IPS-18a (cell line): Measurements from ENCODE around the gene MGLL.
"Not testable (repeated sequence)": the region's sequence is repeated elsewhere in the genome, so short reads cannot be mapped to it uniquely, and the experiment has no call there.

Source experiments
- H3K27ac ChIP-seq: one replicate; pipeline ENCODE4 v1.5.1; 2013; ENCODE audit warnings: low read length
- H3K27me3 ChIP-seq: one replicate; pipeline ENCODE4 v1.6.1; 2013; ENCODE audit warnings: mild to moderate bottlenecking, low read length; ENCODE audit not compliant: control insufficient read depth, insufficient read depth
- H3K36me3 ChIP-seq: one replicate; pipeline ENCODE4 v1.6.1; 2013; ENCODE audit warnings: low read depth, low read length; ENCODE audit not compliant: control insufficient read depth
- H3K4me1 ChIP-seq: one replicate; pipeline ENCODE4 v1.6.1; 2013; ENCODE audit warnings: low read depth, low read length; ENCODE audit not compliant: control insufficient read depth
- H3K4me3 ChIP-seq: one replicate; pipeline ENCODE4 v1.5.1; 2013; ENCODE audit warnings: low read length
- H3K9ac ChIP-seq: one replicate; pipeline ENCODE4 v1.6.1; 2013; ENCODE audit warnings: mild to moderate bottlenecking, low read length, moderate library complexity
- H3K9me3 ChIP-seq: one replicate; pipeline ENCODE4 v1.6.1; 2013; ENCODE audit warnings: low read depth, low read length; ENCODE audit not compliant: control insufficient read depth

Gene MGLL

DNA sequence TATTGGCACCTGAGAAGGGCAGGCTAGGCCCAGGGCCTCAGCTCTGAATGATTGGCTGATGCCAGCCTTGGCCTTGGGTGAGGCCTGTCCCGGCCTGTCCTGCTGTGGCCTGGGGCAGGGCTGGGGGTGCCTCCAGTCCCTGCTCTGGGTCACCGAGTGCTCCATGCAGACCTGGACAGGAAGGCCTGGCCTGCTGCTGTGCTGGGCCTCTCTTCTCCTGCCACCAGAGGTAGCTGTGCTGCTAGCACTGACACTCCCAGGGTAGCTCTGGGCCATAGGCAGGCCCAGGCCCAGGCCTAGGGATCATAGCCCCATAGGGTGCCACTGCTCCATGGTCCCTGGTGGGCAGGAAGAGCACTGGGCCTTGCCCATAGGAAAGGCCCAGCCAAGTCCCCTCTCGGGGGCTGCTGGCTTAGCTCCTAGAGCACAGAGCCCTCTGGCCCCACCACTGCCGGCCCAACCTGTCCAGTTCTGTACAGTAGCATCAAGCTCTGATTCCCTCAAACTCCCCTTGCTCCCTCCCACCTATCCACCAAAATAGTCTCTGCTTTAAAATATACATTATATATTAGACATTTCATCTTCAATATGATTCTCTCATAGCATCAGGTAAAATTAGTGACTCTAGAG lies 131.4 kb downstream of the MGLL start:
- H3K27ac ChIP-seq, result no peak overlapping the region
- H3K4me1 ChIP-seq, result peaks cover 17% of the 10 kb centered on the region
- no peaks in the 10 kb centered on the region for H3K27me3 ChIP-seq
- H3K9me3 ChIP-seq, result no peaks in the 10 kb centered on the region
- H3K4me3 ChIP-seq, result no peak overlapping the region
- no peaks in the 10 kb centered on the region for H3K36me3 ChIP-seq
- no peak overlapping the region for H3K9ac ChIP-seq

DNA sequence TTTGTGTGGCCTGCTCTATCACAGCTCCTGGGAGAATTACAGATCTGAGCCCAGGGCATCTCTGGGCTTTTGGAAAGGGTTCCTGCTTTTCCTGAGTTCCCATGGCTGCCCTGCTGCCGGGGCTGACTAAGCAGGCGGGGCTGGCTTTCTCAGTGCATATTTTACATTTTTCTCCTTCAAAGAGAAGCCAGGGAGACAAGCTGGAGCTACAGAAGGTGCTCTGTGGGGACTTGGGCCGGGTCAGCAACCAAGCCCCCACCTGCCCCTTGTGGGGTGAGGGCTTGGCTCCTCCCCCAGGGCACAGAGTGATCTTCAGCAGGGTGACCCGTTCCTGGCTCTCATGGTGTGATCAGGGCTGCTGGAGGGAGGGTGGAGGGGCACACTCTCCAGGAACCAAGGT lies 132.2 kb downstream of the MGLL start:
- H3K27ac ChIP-seq, result no peak overlapping the region
- H3K9ac ChIP-seq, result no peak overlapping the region
- peaks cover 17% of the 10 kb centered on the region for H3K4me1 ChIP-seq
- no peaks in the 10 kb centered on the region for H3K27me3 ChIP-seq
- H3K36me3 ChIP-seq, result no peaks in the 10 kb centered on the region
- H3K9me3 ChIP-seq, result no peaks in the 10 kb centered on the region
- H3K4me3 ChIP-seq, result no peak overlapping the region

DNA sequence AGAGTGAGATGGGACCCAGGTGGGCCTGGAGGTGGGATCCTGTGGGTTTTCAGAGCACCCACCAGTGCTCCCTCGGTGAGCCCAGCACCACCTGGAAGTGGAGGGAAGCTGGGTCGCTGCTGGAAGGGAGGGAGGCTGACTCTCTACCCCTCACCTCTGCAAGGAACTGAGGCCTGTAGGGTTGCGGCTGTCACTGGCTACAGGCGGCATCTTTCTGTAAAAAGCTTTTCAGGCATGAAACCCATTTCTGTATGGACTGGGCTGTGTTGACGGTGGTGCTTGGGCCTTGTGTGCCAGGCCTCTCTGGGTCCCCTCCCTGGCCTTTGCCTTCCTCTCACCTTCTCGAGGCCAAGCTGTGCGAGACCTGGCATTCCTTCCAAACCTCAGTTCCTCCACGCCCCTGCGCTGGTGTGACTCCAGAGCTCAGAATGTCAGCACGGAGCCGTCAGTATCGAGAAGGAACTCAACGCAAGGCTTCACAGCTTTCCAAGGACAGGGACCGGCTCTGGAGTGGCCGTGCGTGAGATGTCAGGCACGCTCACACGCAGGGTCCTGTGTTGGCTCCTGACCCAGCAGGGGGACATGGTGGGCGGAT lies 133.0 kb downstream of the MGLL start:
- Histone ChIP-seq H3K4me3 (no peak overlapping the region), H3K27ac (no peak overlapping the region), H3K4me1 (peaks cover 17% of the 10 kb centered on the region), H3K9me3 (no peaks in the 10 kb centered on the region), H3K27me3 (no peaks in the 10 kb centered on the region), H3K9ac (no peak overlapping the region), H3K36me3 (no peaks in the 10 kb centered on the region)

DNA sequence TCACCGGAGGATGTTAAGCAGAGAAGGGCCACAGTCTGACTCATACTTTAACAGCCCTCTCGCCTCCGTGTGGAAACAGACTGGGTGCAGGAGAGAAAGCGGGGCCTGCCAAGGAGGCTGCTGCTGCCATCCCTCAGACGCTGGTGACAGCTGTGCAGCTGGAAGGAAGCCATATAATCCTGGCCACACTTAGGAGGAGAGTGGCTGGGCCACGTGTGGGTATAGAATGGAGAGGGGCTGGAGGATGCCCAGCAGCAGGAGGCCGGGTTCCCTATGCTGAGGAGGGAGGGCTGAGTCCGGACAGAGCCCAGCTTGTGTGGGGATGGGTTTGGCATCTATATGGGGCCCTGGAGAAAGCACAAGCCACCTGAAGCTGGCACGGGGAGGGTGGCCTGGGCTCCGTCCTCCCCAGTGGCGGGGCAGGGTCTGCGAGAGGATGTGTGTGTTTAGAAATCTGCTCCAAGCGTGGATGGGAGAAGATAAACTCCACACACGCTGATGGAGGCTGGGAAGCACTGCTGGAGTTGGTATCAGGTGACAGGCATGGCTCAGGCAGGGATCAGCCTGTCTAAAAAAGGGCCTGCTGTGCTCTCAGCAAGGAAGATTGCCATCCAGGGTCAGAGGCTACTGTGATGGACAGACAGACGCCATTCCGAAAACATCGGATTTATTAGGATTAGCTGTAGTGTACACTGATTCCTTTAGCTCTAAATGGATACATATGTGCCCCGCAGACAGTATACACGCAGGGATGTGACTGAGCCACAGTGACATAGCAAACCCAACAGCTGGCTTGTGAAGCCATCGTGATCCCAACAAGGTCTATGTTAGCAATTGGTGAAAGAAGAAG lies 133.7 kb downstream of the MGLL start:
- Histone ChIP-seq H3K27ac (no peak overlapping the region), H3K9me3 (no peaks in the 10 kb centered on the region), H3K4me1 (peaks cover 17% of the 10 kb centered on the region), H3K4me3 (no peak overlapping the region), H3K27me3 (no peaks in the 10 kb centered on the region), H3K9ac (no peak overlapping the region), H3K36me3 (no peaks in the 10 kb centered on the region)

DNA sequence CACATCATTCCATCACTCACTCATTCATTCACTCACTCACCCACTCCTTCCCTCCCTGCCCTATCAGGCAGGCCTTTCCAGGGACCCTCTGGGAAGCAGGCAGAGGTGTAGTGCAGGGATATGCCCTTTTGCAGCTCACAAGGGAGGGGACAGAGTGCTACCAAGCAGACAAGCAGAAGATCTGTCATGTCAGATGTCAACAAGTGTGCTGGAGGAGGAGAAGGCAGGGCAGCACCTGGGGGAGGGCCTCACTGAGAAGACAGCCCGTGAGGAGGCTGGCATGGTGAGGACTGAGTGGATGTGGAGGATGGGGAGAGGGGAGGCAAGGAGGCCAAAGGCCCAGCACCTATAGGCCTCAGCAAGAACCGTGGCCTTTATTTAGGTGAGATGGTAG lies 134.3 kb downstream of the MGLL start:
- H3K27me3 ChIP-seq, result no peaks in the 10 kb centered on the region
- no peak overlapping the region for H3K27ac ChIP-seq
- H3K9me3 ChIP-seq, result no peaks in the 10 kb centered on the region
- no peak overlapping the region for H3K9ac ChIP-seq
- H3K4me3 ChIP-seq, result no peak overlapping the region
- no peaks in the 10 kb centered on the region for H3K36me3 ChIP-seq
- peaks cover 17% of the 10 kb centered on the region for H3K4me1 ChIP-seq

DNA sequence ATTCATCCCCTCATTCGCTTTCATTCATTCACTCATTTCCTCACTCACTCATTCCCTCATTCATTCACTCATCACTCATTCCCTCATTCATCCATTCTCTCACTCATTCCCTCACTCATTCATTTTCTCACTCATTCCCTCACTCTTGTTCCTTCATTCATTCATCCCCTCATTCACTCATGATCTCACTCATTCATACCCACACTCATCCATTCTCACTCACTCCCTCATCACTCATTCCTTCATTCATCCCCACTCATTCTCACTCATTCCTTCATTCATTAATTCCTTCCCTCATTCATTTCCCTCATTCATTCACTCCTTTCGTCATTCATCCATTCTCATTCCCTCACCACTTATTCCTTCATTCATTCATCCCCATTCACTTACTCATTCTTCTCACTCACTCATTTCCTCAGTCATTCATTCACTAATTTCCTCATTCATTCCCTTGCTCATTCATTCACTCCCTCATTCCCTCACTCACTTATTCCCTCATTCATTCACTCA lies 135.0 kb downstream of the MGLL start:
- no peak overlapping the region for H3K9ac ChIP-seq
- no peak overlapping the region for H3K27ac ChIP-seq
- H3K9me3 ChIP-seq, result no peaks in the 10 kb centered on the region
- peaks cover 17% of the 10 kb centered on the region for H3K4me1 ChIP-seq
- H3K36me3 ChIP-seq, result no peaks in the 10 kb centered on the region
- no peaks in the 10 kb centered on the region for H3K27me3 ChIP-seq
- H3K4me3 ChIP-seq, result no peak overlapping the region

DNA sequence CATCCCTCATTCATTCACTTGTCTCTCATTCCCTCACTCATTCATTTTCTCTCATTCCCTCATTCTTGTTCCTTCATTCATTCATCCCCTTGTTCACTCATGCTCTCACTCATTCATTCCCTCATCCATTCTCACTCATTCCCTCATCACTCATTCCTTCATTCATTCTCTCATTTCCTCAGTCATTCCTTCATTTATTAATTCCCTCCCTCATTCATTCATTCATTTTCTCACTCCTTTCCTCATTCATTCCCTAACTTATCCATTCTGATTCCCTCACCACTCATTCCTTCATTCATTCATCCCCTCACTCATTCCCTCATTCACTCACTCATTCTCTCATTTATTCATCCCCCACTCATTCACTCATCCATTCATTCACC lies 135.8 kb downstream of the MGLL start:
- Histone ChIP-seq H3K9ac (no peak overlapping the region), H3K9me3 (no peaks in the 10 kb centered on the region), H3K36me3 (no peaks in the 10 kb centered on the region), H3K27ac (no peak overlapping the region), H3K27me3 (no peaks in the 10 kb centered on the region), H3K4me3 (no peak overlapping the region), H3K4me1 (peaks cover 17% of the 10 kb centered on the region)

DNA sequence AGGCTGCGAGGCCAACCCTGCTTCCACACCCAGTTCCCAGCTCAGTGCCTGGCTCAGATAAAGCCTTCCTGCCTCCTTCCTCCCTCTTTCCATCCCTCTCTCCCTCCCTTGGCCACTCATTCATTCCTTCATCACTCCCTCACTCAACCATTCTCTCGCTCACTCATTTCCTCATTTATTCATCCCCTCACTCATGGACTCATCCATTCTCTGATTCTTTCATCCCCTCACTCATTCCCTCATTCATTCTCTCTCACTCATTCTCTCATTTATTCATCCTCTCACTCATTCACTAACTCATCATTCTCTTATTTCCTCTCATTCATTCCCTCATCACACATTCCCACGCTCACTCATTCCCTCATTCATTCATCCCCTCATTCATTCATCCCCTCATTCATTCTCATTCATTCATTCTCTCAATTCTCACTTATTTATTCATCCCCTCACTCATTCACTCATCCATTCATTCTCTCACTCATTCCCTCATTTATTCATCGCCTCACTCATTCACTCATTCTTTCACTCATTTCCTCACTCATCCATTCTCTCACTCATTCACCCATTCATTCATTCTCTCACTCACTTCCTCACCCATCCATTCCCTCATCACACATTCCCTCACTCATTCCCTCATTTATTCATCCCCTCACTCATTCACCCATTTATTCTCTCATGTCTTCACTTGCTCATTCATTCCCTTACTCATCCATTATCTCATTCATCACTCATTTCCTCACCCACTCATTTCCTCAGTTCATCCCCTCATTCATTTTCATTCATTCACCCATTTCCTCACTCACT lies 136.4 kb downstream of the MGLL start:
- Histone ChIP-seq H3K27me3 (no peaks in the 10 kb centered on the region), H3K4me3 (no peak overlapping the region), H3K9me3 (no peaks in the 10 kb centered on the region), H3K27ac (no peak overlapping the region), H3K9ac (no peak overlapping the region), H3K36me3 (no peaks in the 10 kb centered on the region), H3K4me1 (peaks cover 17% of the 10 kb centered on the region)

DNA sequence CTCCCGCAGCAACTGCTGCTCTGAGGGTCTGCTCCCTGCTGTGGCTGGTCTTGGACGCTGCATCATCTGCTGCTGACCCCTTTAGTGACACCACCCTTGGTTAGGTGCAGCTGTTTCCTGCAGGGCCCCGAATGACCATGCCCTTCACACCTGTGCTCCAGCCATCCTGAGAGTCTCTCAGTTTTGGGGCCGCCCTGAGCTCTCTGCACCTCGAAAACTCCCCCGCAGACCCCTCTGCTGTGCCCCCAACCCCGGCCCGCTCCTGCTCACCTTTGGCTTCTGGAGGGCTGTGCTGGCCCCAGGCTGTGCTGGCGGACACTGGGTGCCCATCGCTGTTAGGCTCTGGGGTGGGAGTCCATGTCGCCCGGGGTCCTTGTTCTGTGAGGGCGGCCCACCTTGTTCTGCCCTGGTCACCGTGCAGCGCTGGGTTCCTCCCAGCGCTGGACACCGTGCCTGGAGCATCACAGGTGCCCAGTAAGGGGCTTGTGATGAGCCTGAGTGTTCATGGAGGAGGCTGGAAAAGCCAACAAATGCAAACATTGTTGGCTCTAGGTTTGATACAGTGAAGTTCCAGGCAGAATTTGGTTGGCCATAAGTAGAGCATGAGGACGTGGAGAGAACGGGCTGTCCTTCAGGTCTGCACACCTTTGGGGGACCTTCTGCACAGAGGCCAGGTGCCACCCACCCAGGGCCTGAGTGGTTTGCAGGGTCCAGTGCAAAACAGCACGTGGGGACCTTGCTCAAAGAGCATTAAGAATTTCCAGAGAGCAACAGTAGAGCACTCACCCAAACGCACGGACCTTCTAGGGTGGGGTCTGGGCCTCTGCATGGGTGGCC lies 137.2 kb downstream of the MGLL start:
- no peak overlapping the region for H3K4me3 ChIP-seq
- H3K27me3 ChIP-seq, result no peaks in the 10 kb centered on the region
- no peaks in the 10 kb centered on the region for H3K9me3 ChIP-seq
- H3K4me1 ChIP-seq, result peaks cover 11% of the 10 kb centered on the region
- H3K27ac ChIP-seq, result no peak overlapping the region
- no peak overlapping the region for H3K9ac ChIP-seq
- no peaks in the 10 kb centered on the region for H3K36me3 ChIP-seq

DNA sequence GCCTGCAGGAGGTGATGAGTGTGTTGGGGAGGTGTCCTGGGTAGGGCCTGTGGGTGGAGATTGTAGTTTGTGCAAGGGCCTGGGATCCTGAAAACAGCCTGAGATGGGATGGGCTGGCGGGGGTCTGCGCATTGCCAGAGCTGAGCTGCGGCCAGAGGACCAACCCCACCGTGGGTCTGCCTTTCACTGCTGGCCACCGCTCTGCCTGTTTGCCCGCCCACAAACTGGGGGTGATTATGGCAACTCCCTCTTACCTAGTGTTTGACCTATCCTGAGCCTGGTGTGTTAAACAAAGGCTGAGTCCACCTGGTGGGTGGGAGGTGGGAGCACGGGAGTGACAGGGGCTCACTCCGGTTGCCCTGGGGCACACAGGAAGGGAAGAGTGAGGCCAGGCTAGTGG lies 139.8 kb downstream of the MGLL start:
- Histone ChIP-seq H3K27me3 (no peaks in the 10 kb centered on the region), H3K9me3 (no peaks in the 10 kb centered on the region), H3K36me3 (no peaks in the 10 kb centered on the region), H3K4me3 (no peak overlapping the region), H3K27ac (no peak overlapping the region), H3K9ac (no peak overlapping the region), H3K4me1 (no peaks in the 10 kb centered on the region)

DNA sequence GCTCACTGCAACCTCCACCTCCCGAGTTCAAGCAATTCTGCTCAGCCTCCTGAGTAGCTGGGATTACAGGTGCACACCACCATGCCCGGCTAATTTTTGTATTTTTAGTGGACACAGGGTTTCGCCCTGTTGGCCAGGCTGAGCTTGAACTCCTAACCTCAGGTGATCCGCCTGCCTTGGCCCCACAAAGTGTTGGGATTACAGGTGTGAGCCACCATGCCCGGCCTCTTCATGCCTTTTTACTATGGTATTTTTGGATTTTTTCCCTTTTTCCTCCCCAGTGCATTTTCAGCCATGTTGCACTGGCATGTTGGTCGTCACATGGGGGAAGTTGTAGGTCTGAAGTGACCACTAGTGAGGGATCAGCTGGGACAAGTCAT lies 140.2 kb downstream of the MGLL start:
- H3K9me3 ChIP-seq, H3K27ac ChIP-seq, H3K4me1 ChIP-seq, H3K9ac ChIP-seq, H3K27me3 ChIP-seq, H3K36me3 ChIP-seq, H3K4me3 ChIP-seq: not testable (repeated sequence)
